Erythroblast (primary cell): ENCODE results near the gene TWIST2.

Experiments used
- GATA1 ChIP-seq: IDR thresholded peaks from 2 replicates; pipeline ENCODE4 v1.6.1; 2011; ENCODE audit warnings: low read depth, mild to moderate bottlenecking, control low read depth, low read length, moderate library complexity
- POLR2A ChIP-seq: IDR thresholded peaks from 2 replicates; pipeline ENCODE4 v1.6.1; 2011; ENCODE audit warnings: mild to moderate bottlenecking, low read length

DNA sequence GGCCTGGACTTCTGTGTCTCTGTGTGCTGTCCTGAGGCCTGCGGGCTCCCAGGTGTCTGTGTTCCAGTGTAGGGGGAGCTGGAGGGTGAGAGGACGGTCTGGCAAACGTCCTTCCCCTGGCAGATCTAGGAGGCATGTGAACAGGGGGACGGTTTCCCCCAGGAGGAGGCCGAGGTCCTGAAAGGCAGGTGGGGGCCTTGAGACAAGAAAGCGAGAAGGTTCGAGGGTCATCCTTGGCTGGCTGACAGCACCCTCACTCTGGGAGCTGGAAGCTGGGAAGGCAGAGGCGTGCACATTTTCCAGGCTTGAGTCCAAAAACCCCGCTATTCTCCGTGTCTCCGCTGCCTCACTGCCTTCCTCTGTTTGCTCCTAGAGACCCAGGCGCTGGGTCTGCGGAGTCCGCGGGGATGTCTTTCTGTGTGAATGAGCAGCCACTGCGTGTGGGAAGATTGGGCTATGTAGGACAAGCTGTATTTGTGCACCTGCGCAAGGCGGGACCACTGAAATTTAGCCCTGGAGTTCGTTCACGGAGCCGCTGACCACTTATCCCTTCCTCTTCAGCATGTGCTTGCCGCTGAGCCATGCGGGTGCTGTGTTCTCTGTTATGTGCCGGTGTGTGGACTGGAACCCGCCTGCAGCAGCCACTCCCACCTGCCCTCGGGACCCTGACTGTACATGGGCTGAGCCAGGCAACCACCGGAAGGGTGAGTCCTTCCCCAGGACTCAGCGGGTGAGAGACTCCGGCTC, 43.7 kb downstream of the TWIST2 start:
- TF ChIP-seq POLR2A (no peak), GATA1 (no peak)
